ENCODE results near the gene SMKR1. TPM values are rescaled to one million over a fixed set of nuclear protein-coding genes. Genes with fewer than 3 reads are reported as not detected.
"Not testable (repeated sequence)": the region's sequence is repeated elsewhere in the genome, so short reads cannot be mapped to it uniquely, and the experiment has no call there.

SMKR1 gene
- polyA plus RNA-seq (2013, experiment 1 of 2; ENCODE audit: insufficient read length) = 0.21 TPM
- polyA plus RNA-seq (2013, experiment 2 of 2; ENCODE audit: insufficient read length) = 0.22 TPM

GRCh38 chr7:129501760-129502707 is at the start of gene SMKR1:
Gene SMKR1 (plus strand): TSS chr7:129502531. CDS start chr7:129502825, 294 bp downstream.
- DNase-seq = peak; percentile 52

GRCh38 chr7:129452589-129453231 is 49.6 kb upstream of the SMKR1 start:
- no peak for DNase-seq

GRCh38 chr7:129453510-129454248 is 48.7 kb upstream of the SMKR1 start:
- DNase-seq = no peak

- no peak for DNase-seq
Observed at GRCh38 chr7:129454249-129454551, 48.1 kb upstream of the SMKR1 start.

GRCh38 chr7:129456421-129456820 is 45.9 kb upstream of the SMKR1 start:
- DNase-seq = no peak

GRCh38 chr7:129457101-129457500 is 45.2 kb upstream of the SMKR1 start:
- no peak for DNase-seq

GRCh38 chr7:129458171-129458570 is 44.2 kb upstream of the SMKR1 start:
- DNase-seq = no peak

- no peak for DNase-seq
Observed at GRCh38 chr7:129461809-129462208, 40.5 kb upstream of the SMKR1 start.

- no peak for DNase-seq
Observed at GRCh38 chr7:129462420-129462819, 39.9 kb upstream of the SMKR1 start.

GRCh38 chr7:129464194-129464593 is 38.1 kb upstream of the SMKR1 start:
- no peak for DNase-seq

- DNase-seq = no peak
Observed at GRCh38 chr7:129465080-129465479, 37.3 kb upstream of the SMKR1 start.

GRCh38 chr7:129466796-129467195 is 35.5 kb upstream of the SMKR1 start:
- DNase-seq = peak; percentile 12

- peak; percentile 42 for DNase-seq
Observed at GRCh38 chr7:129468087-129468486, 34.2 kb upstream of the SMKR1 start.

- DNase-seq = no peak
Observed at GRCh38 chr7:129468547-129468946, 33.8 kb upstream of the SMKR1 start.

- DNase-seq = no peak
Observed at GRCh38 chr7:129469930-129470329, 32.4 kb upstream of the SMKR1 start.

- no peak for DNase-seq
Observed at GRCh38 chr7:129470411-129470810, 31.9 kb upstream of the SMKR1 start.

- DNase-seq = no peak
Observed at GRCh38 chr7:129471402-129471827, 30.9 kb upstream of the SMKR1 start.

GRCh38 chr7:129475931-129476330 is 26.4 kb upstream of the SMKR1 start:
- not testable (repeated sequence) for DNase-seq

GRCh38 chr7:129476398-129476797 is 25.9 kb upstream of the SMKR1 start:
- DNase-seq = not testable (repeated sequence)

GRCh38 chr7:129479831-129480230 is 22.5 kb upstream of the SMKR1 start:
- no peak for DNase-seq

GRCh38 chr7:129480674-129481363 is 21.5 kb upstream of the SMKR1 start:
- DNase-seq = no peak

- DNase-seq = not testable (repeated sequence)
Observed at GRCh38 chr7:129481376-129481775, 21.0 kb upstream of the SMKR1 start.

All from fibroblast of skin of abdomen (primary cell).